ENCODE measurements around the gene SLC66A2.

Gene SLC66A2

GRCh38 chr18:79875931-79876461, 75.5 kb downstream of the SLC66A2 start:
- no peak for DNase-seq (ENCODE audit: low read depth)
- TF ChIP-seq, protein P1, sequence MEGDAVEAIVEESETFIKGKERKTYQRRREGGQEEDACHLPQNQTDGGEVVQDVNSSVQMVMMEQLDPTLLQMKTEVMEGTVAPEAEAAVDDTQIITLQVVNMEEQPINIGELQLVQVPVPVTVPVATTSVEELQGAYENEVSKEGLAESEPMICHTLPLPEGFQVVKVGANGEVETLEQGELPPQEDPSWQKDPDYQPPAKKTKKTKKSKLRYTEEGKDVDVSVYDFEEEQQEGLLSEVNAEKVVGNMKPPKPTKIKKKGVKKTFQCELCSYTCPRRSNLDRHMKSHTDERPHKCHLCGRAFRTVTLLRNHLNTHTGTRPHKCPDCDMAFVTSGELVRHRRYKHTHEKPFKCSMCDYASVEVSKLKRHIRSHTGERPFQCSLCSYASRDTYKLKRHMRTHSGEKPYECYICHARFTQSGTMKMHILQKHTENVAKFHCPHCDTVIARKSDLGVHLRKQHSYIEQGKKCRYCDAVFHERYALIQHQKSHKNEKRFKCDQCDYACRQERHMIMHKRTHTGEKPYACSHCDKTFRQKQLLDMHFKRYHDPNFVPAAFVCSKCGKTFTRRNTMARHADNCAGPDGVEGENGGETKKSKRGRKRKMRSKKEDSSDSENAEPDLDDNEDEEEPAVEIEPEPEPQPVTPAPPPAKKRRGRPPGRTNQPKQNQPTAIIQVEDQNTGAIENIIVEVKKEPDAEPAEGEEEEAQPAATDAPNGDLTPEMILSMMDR (IDR thresholded peaks at IDR 0.05; ENCODE audit: control insufficient read depth, extremely low read depth, insufficient read depth), result no peak
- no peak overlapping the region for H3K4me3 ChIP-seq (ENCODE audit: low read depth, low read length)

DNA sequence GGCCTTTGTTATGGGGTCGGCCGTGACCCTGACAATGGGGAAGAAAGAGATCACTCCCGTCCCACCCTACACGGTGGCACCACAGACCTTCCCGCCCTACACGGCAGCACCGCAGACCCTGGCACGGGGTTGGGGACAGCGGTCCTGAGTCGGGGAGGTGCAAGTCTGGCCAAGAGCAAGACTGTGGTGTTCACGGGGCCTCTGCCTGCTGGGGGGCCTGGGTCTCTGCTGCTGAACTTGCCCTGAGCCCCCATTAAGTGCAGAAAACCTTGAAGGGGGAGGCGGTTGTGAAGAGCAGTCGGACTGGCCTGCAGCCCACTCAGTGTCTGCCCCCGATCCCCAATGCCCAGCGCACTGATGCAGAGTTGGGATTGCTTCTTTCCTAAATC, 75.9 kb downstream of the SLC66A2 start:
- DNase-seq (ENCODE audit: low read depth), result no peak
- TF ChIP-seq, protein P1 (IDR thresholded peaks at IDR 0.05; ENCODE audit: control insufficient read depth, extremely low read depth, insufficient read depth), result no peak
- no peak overlapping the region for H3K4me3 ChIP-seq (ENCODE audit: low read depth, low read length)

DNA sequence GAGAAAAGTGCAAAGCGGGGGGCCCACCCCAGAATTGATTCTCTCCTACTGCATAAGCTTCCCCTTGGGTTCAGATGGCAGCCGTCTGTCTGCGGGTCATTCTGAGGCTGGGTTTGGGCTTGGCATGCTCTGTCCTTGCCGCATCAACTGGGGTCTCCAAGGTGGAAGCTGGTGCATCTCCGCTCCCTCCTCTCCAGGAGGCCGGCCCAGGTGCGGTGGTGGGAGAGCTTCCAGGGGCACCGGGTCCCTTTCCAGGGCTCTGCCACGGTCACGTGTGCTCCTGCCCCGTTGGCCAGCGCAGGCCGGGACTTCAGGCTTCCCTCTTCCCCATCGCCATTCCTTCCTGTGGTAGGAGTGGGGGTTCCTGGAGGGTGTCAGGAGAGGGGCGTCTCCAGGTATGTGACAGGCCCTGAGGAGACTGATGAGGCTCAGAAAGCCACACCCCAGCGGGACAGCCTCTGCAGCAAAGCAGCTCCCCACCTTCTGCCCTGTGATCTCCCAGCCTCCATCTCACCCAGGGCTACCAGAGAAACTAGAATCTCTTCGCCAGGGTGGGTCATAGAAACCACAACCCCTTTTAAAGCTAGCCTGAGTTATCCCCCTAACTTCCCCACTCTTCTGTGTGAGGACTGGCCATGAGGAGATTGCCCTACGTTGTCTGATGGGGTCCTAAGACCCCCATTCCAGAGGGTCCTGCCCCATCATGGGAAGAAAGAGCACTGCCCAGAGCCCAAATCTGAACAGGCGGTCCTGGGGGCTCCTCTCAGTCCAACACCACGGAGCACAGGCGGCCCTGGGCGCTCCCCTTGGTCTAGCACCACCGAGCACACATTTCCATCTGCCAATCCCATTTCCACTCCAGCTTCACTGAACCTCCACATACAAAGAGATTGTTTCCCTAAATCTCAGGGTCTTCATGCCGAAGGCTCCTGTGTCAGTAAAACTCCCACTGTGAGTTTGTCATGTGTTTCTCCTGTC, 76.6 kb downstream of the SLC66A2 start:
- TF ChIP-seq, protein P1 (IDR thresholded peaks at IDR 0.05; ENCODE audit: control insufficient read depth, extremely low read depth, insufficient read depth), result no peak
- no peak for DNase-seq (ENCODE audit: low read depth)
- H3K4me3 ChIP-seq (ENCODE audit: low read depth, low read length), result no peak overlapping the region

DNA sequence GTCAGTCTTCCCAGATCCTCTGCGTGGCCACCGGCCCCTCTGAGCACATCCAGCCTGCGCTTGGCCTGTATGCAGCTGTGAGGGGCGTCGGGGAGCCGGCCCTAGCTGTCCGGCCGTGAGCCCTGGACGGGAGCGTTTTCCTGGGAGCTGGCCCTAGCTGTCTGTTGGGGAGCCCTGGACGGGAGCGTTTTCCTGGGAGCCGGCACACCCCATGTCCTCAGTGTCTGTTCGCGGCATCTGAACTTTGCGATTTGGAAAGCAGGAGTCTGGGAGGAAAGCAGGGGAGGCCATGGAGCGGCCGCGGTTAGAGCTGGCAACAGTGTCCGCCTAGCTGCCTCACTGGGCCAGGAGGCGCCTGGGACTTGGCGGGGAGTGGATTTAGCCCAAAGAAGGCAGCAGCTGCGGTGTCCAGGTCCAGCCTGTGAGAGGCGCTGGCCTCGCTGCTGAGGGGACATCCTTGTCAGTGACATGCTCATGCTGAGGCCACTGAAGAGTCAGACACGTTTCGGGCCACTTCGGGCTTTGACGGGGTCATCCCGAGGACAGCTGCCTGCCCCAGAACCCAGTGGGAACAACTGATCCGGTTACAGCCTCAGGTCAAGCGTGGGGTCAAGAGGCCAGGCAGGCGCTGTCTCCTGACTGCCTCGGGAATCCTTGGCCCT, 77.9 kb downstream of the SLC66A2 start:
- TF ChIP-seq, protein P1 (IDR thresholded peaks at IDR 0.05; ENCODE audit: control insufficient read depth, extremely low read depth, insufficient read depth), result no peak
- no peak for DNase-seq (ENCODE audit: low read depth)
- no peak overlapping the region for H3K4me3 ChIP-seq (ENCODE audit: low read depth, low read length)

DNA sequence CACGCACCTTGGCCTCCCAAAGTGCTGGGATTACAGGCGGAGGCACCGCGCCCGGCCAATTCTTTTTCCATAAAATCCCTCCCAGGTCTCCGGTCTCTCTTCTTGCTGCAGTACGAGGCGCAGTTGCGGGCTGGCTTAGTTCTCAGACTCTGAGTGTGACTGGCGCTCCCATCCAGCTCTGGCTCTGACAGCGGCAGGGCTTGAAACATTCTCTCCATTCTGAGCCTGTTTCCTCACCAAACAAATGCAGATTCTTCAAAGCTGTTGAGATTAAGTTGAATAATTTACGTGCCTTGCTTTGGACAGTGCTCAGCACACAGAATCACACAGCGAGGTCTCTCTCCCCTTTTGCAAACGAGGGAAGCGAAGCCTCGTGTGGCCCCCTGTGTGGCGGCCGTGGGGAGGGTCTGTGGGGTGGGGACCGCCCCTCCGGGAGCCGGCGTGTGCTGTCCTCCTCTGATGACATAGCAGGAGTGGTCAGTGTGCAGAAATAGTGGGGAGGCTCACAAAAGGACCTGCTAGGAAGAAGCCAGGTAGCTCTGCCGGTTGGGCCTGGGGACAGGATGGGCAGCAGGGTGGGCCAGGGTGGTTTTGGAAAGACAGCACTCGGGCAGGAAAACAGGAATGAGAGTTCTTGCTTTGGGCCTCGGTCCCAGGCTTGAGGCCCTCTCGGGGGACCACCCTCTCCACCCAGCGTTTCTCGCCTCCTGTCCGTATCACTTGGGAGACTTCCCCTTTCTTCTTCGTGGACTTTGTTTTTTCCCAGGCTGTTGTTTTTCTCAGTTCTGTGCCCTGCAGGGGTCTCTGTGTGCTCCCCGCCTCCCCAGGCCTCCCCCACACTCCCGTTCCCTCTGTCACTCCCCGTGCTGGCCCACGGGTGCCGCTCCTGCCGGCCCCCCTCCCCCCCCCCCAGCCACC, 78.7 kb downstream of the SLC66A2 start:
- H3K4me3 ChIP-seq (ENCODE audit: low read depth, low read length), result no peak overlapping the region
- TF ChIP-seq, protein P1 (IDR thresholded peaks at IDR 0.05; ENCODE audit: control insufficient read depth, extremely low read depth, insufficient read depth), result no peak

DNA sequence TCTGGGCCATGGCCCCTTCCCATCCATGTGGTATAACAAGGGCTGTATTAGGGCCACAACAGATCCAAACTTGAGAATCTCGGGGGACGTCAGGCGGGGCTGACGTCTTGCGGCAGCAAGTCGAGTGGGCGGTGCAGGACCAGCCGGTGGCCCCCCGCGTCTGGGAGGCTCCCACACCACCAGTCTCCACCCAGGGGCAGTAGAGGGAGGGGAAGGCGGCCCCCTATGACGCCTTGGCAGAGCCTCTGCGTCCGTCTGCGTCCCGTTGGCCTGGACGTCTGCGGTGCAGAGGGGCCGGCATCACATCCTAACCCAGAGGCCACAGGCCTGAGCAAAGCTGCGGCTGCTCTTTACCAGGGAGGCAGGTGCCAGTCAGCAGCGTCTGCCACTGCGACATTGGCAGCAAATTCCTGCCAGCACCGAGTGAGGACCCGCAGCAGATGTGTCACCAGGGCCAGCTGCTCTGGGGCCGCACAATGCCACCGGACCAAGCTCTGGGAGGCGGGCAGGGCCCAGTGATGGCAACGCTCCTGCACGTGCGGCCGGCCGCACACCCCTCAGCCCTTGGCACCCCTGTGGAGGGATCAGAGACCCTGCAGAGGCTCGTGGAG, 79.9 kb downstream of the SLC66A2 start:
- TF ChIP-seq, protein P1 (IDR thresholded peaks at IDR 0.05; ENCODE audit: control insufficient read depth, extremely low read depth, insufficient read depth), result no peak
- H3K4me3 ChIP-seq (ENCODE audit: low read depth, low read length), result no peak overlapping the region
- DNase-seq (ENCODE audit: low read depth), result no peak

More for the DNA sequence above, 78.7 kb downstream of the SLC66A2 start:
- DNase-seq (ENCODE audit: low read depth), result no peak
